ENCODE measurements around the gene PTPRN2.

Gene PTPRN2

DNA sequence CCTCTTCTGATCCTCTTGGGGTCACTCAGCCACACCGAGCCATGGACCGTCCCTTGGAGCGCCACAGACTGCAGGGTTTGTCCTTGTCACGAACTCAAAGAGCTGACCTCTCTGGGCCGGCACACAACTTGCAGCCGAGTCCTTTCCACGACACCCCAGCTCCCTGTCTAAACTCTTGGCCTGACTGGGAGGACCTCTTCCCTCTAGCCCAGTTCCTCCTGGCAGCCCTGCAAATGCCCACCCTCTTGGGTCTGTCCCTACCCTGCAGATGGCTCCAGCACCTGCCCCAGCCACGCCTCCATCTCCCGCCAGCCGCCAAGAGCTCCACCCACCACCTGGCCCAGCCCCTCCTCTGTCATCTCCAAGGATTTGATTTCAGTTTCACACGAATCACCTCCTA, 911.6 kb downstream of the PTPRN2 start:
- TF ChIP-seq, protein P1, sequence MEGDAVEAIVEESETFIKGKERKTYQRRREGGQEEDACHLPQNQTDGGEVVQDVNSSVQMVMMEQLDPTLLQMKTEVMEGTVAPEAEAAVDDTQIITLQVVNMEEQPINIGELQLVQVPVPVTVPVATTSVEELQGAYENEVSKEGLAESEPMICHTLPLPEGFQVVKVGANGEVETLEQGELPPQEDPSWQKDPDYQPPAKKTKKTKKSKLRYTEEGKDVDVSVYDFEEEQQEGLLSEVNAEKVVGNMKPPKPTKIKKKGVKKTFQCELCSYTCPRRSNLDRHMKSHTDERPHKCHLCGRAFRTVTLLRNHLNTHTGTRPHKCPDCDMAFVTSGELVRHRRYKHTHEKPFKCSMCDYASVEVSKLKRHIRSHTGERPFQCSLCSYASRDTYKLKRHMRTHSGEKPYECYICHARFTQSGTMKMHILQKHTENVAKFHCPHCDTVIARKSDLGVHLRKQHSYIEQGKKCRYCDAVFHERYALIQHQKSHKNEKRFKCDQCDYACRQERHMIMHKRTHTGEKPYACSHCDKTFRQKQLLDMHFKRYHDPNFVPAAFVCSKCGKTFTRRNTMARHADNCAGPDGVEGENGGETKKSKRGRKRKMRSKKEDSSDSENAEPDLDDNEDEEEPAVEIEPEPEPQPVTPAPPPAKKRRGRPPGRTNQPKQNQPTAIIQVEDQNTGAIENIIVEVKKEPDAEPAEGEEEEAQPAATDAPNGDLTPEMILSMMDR (IDR thresholded peaks at IDR 0.05; ENCODE audit: extremely low read depth, insufficient read depth, missing control alignments) = no peak
- in situ Hi-C loops (cut with MboI; ENCODE audit: low pct_unique_long_range_greater_than_20kb, low sequenced_read_pairs, unreplicated experiment) = no loop called here
- DNase-seq (ENCODE audit: low spot score) = no peak

DNA sequence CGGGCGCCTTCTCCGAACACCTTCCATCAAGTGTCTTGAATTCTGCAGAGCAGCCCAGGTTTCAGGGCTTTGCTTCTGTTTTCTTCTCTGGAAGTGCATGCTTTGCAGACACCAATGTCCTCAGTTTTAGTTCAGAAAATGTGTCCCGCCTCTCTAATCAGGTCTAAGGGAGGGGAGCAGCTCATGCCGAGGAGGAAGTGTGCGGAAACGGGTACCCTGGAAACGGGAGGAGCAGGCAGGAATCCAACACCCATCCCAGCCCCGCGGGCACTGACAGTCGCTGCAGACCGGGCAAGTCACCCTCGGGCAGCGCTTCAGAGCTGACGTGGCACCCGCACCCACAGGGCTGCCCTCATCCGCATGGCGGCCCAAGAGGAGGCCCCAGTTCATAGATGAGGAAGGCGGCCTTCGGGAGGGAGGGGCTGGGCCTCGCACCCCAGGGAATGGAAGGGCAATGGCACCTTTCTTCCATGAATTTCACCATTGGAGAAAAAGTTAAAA, 912.1 kb downstream of the PTPRN2 start:
- in situ Hi-C loops (cut with MboI; ENCODE audit: low pct_unique_long_range_greater_than_20kb, low sequenced_read_pairs, unreplicated experiment) = no loop called here
- DNase-seq (ENCODE audit: low spot score) = no peak
- TF ChIP-seq, protein P1 (IDR thresholded peaks at IDR 0.05; ENCODE audit: extremely low read depth, insufficient read depth, missing control alignments) = no peak

DNA sequence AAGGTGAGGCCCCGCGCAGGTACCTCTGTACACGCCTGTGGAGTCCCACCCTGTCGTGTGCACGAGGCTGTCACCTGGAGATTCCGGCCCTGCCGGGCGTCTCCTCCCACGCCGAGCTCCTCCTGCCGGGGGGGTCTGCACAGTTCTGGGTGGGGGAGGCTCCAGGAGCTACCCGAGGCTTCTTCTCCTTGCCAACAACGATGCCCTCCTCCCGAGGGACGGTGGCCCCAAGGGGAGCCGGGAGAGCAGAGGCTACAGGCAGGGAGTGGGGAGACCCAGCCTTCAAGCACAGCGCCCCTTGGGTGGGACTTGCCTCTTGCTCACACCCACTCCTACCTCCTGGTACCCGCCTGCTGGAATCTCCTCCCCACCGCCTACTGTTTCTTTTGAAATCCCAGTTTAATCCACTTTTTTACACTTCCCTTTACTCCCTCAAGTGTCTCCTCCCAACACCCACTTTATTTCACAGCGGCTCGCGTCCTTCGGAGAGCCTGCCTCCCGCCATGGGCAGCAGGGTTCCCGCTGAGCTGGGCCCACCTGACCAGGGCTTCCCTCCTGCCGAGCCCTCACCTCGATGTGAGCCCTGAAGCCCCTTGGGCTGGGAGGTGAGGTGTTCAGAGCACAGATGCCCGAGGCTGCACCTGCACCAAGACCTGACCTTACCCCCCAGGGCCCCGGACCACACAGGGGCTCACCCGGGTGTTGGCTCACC, 912.8 kb downstream of the PTPRN2 start:
- in situ Hi-C loops (cut with MboI; ENCODE audit: low pct_unique_long_range_greater_than_20kb, low sequenced_read_pairs, unreplicated experiment) = no loop called here
- DNase-seq (ENCODE audit: low spot score) = no peak
- TF ChIP-seq, protein P1 (IDR thresholded peaks at IDR 0.05; ENCODE audit: extremely low read depth, insufficient read depth, missing control alignments) = no peak

DNA sequence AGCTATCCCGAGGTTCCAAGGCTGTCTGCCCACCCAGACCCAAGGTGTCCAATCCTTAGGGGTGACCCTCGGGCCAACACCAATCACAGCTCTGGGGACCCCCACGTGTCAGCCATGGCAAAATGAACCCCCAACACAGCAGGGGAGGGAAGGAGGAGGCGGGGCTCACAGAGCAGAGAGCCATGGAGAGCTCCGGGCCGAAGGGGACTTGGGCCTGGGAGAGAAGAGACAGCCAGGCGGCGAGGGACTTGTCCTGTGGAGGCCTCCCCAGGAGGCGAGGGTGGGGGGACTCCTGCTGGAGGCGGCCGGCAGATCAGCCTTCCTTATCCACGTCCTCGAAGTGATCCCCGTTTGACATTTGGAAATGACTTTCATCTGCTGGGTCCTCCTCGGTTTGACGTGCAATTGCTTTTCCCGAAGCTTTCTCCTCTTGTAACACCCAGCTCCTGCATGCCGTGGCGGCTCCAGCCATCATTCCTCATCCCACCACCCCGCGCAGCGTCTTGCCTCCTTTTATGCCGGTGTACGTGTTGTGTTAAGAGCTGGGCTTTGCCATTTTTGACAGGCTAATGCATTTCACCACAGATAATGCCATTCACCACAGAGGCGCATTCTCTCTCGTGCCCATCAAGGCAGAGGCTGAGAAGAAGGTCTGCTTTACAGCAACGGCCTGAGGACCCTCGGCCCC, 913.5 kb downstream of the PTPRN2 start:
- DNase-seq (ENCODE audit: low spot score) = no peak
- TF ChIP-seq, protein P1 (IDR thresholded peaks at IDR 0.05; ENCODE audit: extremely low read depth, insufficient read depth, missing control alignments) = no peak
- in situ Hi-C loops (cut with MboI; ENCODE audit: low pct_unique_long_range_greater_than_20kb, low sequenced_read_pairs, unreplicated experiment) = no loop called here

DNA sequence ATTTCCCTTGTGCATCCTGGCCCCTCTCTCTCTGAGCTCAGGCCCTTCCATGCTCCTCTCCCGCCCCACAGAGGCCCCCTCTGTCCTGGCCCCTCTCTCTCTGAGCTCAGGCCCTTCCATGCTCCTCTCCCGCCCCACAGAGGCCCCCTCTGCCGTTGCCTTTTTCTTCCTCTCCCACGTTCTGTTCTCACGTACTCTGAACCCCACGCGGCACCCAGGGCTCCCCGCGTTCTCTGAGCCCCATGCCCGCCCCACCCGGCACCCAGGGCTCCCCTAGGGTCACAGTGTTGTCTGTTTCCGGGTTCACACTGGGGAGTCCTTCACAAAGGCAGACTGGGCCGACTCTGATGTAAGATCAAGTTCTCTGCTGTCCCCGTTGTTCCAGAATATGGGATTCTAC, 914.0 kb downstream of the PTPRN2 start:
- DNase-seq (ENCODE audit: low spot score) = no peak
- TF ChIP-seq, protein P1 (IDR thresholded peaks at IDR 0.05; ENCODE audit: extremely low read depth, insufficient read depth, missing control alignments) = no peak
- in situ Hi-C loops (cut with MboI; ENCODE audit: low pct_unique_long_range_greater_than_20kb, low sequenced_read_pairs, unreplicated experiment) = no loop called here

DNA sequence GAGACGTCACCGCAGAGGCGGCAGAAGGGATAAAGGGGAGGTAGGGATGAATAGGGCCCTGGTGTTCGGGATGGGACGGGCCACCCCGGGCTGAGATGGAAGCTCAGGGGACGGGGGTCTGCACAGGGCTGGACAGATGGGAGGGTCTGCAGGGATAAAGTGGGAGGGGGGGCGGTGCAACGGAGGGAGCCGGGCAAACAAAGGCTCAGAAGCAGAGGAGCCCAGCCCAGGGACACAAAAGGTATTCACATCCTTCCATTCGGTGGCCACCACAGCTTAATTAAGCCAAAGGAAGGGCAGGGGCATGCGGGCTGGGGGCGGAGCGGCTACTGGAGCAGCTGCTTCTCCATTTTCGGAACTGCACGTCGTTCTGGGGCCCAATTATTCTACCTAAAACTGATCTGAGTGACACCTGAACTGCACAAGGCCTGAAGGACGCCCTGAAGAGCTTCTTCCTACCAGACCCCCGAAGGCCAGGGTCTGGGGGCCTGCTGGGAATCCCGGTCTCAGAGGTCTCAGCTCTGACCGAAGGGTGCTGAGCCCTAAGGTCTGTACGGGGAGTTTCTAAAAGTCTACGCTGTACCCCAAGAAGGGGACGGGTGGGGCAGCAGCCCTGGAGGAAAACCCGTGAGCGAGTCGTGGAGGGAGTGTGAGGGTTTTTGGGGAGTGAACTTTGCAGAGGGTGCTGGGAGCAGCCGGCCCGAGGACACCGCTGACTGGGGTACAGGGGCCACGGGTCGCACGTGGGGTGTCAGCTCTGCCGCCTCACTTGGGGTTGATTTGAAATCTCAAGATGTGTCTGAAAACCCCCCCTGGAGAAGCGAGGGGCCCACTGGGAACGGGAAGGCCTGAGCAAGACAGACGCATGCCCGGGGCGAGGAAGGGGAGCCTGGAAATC, 916.0 kb downstream of the PTPRN2 start:
- in situ Hi-C loops (cut with MboI; ENCODE audit: low pct_unique_long_range_greater_than_20kb, low sequenced_read_pairs, unreplicated experiment) = no loop called here
- TF ChIP-seq, protein P1 (IDR thresholded peaks at IDR 0.05; ENCODE audit: extremely low read depth, insufficient read depth, missing control alignments) = no peak
- DNase-seq (ENCODE audit: low spot score) = no peak
